OCI-LY3 (cell line): Measurements from ENCODE around the gene ADM.

Experiments
- H2AFZ ChIP-seq: fragments of 200-600, 300-600 bp; shearing (Covaris generic); 2 replicates; pipeline ENCODE4 v1.6.0; 2014; ENCODE audit warnings: antibody characterized with exemption, low read depth, low read length
- H3K27ac ChIP-seq: fragments of 200-600, 300-600 bp; sonication (generic); 2 replicates; pipeline ENCODE4 v1.5.1; 2014; ENCODE audit warnings: mild to moderate bottlenecking, low read length, moderate library complexity, mixed read lengths
- H3K27me3 ChIP-seq: fragments of 200-600, 300-600 bp; sonication (generic); 2 replicates; pipeline ENCODE4 v1.6.1; 2014; ENCODE audit warnings: low read depth, low read length, mixed read lengths
- H3K36me3 ChIP-seq: fragments of 200-600, 300-600 bp; sonication (generic); replicated peaks from 2 replicates; pipeline ENCODE3; 2014; ENCODE audit warnings: low read depth, low read length, mixed read lengths
- H3K4me1 ChIP-seq: fragments of 300-600, 200-600 bp; sonication (generic); 2 replicates; pipeline ENCODE4 v1.6.1; 2014; ENCODE audit warnings: low read length, mixed read lengths
- H3K4me2 ChIP-seq: fragments of 200-600, 300-600 bp; sonication (generic); 2 replicates; pipeline ENCODE4 v1.6.1; 2014; ENCODE audit warnings: low read length, mixed read lengths
- H3K4me3 ChIP-seq: fragments of 300-600, 200-600 bp; sonication (generic); 2 replicates; pipeline ENCODE4 v1.5.1; 2014; ENCODE audit warnings: antibody characterized with exemption, mild to moderate bottlenecking, low read length, moderate library complexity
- H3K79me2 ChIP-seq: fragments of 300-600, 200-600 bp; shearing (Covaris generic); 2 replicates; pipeline ENCODE4 v1.6.1; 2014; ENCODE audit warnings: mild to moderate bottlenecking, low read length, mixed read lengths
- H3K9ac ChIP-seq: fragments of 300-600, 200-600 bp; shearing (Covaris generic); 2 replicates; pipeline ENCODE4 v1.6.0; 2014; ENCODE audit warnings: mild to moderate bottlenecking, low read length, moderate library complexity
- H3K9me3 ChIP-seq: fragments of 200-600, 300-600 bp; shearing (Covaris generic); 2 replicates; pipeline ENCODE4 v1.6.1; 2014; ENCODE audit warnings: low read length, mixed read lengths; ENCODE audit not compliant: insufficient read depth
- H4K20me1 ChIP-seq: fragments of 200-600, 300-600 bp; sonication (generic); 2 replicates; pipeline ENCODE4 v1.6.1; 2016; ENCODE audit warnings: low read length, mixed read lengths; ENCODE audit not compliant: insufficient read depth
- CTCF ChIP-seq: fragments of 200-600, 300-600 bp; sonication (generic); IDR thresholded peaks from 2 replicates; pipeline ENCODE4 v1.5.1; 2014; ENCODE audit warnings: antibody characterized with exemption, low read length, low read depth
- EZH2phosphoT487 ChIP-seq: fragments of 200-600 bp; shearing (Covaris generic); IDR thresholded peaks from 2 replicates; pipeline ENCODE4 v1.6.1; 2018; ENCODE audit warnings: antibody characterized with exemption, mixed run types, low read depth

ADM gene

DNA sequence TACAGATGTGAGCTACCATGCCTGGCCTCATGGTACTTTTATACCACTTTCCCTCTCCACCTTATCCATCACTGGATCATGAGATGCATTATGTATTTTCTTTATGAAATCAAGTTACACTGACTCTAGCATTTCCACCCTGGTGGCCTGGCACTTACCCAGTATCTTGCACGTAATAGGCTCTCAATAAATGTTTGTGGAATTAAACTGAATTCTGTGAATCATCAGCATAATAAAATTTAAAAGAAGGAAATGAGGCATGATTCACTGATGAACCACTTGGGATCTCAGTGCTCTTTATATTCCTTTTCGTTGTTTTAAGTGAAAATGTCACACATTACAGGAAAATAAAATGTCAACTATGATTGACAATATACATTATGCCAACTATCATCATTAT lies 25.1 kb downstream of the ADM start:
- no peaks in the 10 kb centered on the region for H4K20me1 ChIP-seq
- H3K27me3 ChIP-seq = peaks cover 32% of the 10 kb centered on the region
- H3K9ac ChIP-seq = no peak overlapping the region
- H3K9me3 ChIP-seq = no peaks in the 10 kb centered on the region
- H3K4me3 ChIP-seq = no peak overlapping the region
- no peaks in the 10 kb centered on the region for H3K4me1 ChIP-seq
- H3K36me3 ChIP-seq = no peaks in the 10 kb centered on the region
- no peak overlapping the region for H2AFZ ChIP-seq
- TF ChIP-seq CTCF (no peak), EZH2phosphoT487 (no peak)
- H3K27ac ChIP-seq = no peak overlapping the region
- H3K79me2 ChIP-seq = no peaks in the 10 kb centered on the region
- H3K4me2 ChIP-seq = no peak overlapping the region

DNA sequence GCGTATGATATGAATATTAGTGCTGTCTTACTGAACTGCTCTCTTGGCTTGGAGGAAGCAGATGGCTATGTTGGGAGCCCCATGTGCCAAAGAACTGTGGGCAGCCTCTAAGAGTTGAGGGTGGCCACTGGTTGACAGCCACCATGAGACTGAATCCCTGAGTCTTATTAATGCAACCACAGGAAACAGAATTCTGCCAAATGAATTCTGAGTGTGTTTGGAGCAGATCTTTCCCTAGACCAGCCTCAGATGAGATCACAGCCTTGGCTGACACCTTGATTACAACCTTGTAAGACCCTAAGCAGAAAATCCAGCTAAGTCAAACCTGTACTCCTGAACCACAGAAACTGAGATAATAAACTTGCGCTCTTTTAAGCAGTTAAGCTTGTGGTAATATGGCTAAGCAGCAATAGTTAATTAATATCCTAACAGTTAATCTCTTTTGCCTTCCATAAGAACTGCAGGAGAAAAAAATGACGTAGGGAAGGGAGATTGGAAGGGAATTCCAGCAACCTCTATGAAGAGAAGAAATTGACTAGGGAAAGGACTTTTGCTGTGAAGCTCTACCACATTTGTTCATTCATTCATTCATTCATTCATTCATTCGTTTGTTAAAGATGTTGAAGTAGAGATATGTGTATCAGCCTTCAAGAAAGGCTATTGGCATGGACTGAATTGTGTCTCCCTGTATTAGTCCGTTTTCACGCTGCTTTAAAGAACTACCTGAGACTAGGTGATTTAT lies 26.8 kb downstream of the ADM start:
- peaks cover 15% of the 10 kb centered on the region; the same call in 1 of the 2 replicates for H3K27me3 ChIP-seq
- TF ChIP-seq CTCF = no peak
- no peak for TF ChIP-seq EZH2phosphoT487
- no peaks in the 10 kb centered on the region for H3K9me3 ChIP-seq
- H3K79me2 ChIP-seq = no peaks in the 10 kb centered on the region
- no peak overlapping the region for H3K9ac ChIP-seq
- H4K20me1 ChIP-seq = no peaks in the 10 kb centered on the region
- no peak overlapping the region for H3K27ac ChIP-seq
- H3K4me1 ChIP-seq = no peaks in the 10 kb centered on the region
- H3K4me3 ChIP-seq = no peak overlapping the region
- no peak overlapping the region for H2AFZ ChIP-seq
- H3K36me3 ChIP-seq = no peaks in the 10 kb centered on the region
- H3K4me2 ChIP-seq = no peak overlapping the region

DNA sequence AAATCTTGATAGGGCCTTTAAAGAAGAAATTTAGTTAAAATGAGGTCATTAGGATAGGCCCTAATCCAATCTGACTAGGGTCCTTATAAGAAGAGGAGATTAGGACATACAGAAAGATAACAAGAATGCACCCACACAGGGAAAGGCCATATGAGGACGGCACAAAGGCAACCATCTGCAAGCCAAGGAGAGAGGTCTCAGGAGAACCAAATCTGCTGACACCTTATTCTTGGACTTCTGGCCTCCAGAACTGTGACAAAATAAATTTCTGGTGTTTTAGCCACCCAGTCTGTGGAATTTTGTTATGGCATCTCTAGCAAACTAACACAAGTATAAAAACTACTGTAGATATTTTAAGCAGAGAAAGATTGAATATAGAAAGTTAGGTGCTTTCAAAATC lies 28.6 kb downstream of the ADM start:
- Histone ChIP-seq H3K4me1 (no peaks in the 10 kb centered on the region), H2AFZ (no peak overlapping the region), H3K4me3 (no peak overlapping the region), H3K4me2 (no peak overlapping the region), H3K9me3 (no peaks in the 10 kb centered on the region), H3K27ac (no peak overlapping the region), H3K27me3 (peaks cover 10% of the 10 kb centered on the region; the same call in 1 of the 2 replicates), H3K36me3 (no peaks in the 10 kb centered on the region), H3K79me2 (no peaks in the 10 kb centered on the region), H4K20me1 (no peaks in the 10 kb centered on the region), H3K9ac (no peak overlapping the region)
- no peak for TF ChIP-seq EZH2phosphoT487
- TF ChIP-seq CTCF = no peak

DNA sequence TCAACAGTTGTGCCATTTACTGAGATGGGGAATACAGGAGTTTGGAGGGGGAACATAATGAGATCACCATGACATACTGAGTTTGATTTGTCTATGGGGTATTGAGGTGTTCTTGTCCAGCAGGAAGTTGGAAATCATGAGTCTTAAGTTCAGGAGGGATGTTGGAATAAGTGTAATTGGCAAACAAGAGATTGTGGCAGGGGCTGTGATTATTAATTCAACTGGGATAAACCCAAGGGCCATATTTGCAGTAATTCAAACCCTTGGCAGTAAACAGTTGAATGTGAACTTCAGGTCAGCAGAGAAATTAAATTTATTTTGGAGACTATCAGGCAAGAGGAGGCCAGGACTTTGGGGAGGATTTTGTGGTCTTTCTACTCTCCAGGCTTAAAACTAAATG lies 33.4 kb downstream of the ADM start:
- H3K4me3 ChIP-seq = no peak overlapping the region

More for the DNA sequence above, 33.4 kb downstream of the ADM start:
- Histone ChIP-seq H2AFZ (no peak overlapping the region), H3K79me2 (no peaks in the 10 kb centered on the region), H3K27ac (no peak overlapping the region), H4K20me1 (no peaks in the 10 kb centered on the region), H3K9ac (no peak overlapping the region), H3K4me1 (no peaks in the 10 kb centered on the region), H3K9me3 (no peaks in the 10 kb centered on the region), H3K36me3 (no peaks in the 10 kb centered on the region), H3K27me3 (peaks cover 7% of the 10 kb centered on the region; the same call in 1 of the 2 replicates), H3K4me2 (no peak overlapping the region)
- TF ChIP-seq CTCF (no peak), EZH2phosphoT487 (no peak)
